ENCODE results near the gene LTV1.
"Not testable (repeated sequence)": the region's sequence is repeated elsewhere in the genome, so short reads cannot be mapped to it uniquely, and the experiment has no call there.

LTV1 gene

DNA sequence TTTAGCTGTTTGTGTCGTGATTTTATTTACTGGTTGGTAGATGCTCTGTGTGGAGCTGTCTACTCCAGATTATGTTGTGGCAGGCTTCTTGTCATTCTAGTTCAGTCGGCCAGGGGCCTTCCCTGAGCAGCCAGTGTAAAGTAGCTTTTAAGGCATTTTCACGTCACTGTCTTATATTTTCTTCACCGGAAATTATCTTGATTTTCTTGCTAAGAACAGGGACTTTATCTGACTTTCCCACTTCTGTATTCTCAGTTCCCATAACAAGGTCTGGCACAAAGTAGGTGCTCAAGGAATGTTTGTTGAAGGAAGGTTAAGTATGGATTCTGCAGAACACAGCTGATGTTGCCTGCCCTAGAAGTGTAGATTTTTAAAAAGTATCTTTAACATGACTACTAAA lies 868 bp downstream of the LTV1 start:
- DNase-seq: no peak

DNA sequence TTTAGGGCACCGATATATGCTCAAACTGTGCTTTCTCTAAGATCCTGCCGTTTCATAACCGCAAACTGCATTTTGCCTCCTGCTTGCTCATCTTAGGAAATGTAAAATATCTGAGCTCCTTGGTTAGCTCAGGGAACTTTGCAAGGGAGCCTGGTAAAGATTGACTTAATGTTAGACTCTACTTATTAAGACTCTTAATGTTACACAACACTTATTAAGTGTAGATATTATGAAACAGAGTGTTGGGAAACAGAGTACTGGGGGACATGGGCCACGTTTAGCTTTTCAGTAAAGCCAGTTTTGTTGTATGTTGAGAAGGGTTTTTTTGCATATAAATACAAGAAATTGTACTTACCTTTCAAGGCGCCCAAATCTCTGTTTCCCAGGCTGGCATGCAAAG lies 1.9 kb downstream of the LTV1 start:
- DNase-seq: no peak

DNA sequence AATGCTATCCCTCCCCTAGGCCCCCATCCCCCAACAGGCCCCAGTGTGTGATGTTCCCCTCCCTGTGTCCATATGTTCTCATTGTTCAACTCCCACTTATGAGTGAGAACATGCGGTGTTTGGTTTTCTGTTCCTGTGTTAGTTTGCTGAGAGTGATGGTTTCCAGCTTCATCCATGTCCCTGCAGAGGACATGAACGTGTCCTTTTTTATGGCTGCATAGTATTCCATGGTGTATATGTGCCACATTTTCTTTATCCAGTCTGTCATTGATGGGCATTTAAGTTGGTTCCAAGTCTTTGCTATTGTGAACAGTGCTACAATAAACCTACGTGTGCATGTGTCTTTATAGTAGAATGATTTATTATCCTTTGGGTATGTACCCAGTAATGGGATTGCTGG lies 8.6 kb downstream of the LTV1 start:
- not testable (repeated sequence) for DNase-seq

DNA sequence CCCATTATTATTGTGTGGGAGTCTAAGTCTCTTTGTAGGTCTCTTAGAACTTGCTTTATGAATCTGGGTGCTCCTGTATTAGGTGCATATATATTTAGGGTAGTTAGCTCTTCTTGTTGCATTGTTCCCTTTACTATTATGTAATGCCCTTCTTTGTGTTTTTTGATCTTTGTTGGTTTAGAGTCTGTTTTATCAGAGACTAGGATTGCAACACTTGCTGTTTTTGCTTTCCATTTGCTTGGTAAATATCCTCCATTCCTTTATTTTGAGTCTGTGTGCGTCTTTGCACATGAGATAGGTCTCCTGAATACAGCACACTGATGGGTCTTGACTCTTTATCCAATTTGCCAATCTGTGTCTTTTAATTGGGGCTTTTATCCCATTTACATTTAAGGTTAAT lies 11.9 kb downstream of the LTV1 start:
- DNase-seq: not testable (repeated sequence)

DNA sequence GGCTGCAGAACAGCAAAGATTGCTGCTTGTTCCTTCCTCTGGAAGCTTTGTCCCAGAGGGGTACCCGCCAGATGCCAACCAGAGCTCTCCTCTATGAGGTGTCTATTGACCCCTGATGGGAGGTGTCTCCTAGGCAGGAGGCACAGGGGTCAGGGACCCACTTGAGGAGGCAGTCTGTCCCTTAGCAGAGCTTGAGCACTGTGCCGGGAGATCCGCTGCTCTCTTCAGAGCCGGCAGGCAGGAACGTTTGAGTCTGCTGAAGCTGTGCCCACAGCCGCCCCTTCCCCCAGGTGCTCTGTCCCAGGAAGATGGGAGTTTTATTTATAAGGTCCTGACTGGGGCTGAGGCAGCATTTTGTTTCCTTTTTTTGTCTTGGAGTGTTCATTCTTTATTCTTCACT lies 13.6 kb downstream of the LTV1 start:
- DNase-seq: not testable (repeated sequence)

DNA sequence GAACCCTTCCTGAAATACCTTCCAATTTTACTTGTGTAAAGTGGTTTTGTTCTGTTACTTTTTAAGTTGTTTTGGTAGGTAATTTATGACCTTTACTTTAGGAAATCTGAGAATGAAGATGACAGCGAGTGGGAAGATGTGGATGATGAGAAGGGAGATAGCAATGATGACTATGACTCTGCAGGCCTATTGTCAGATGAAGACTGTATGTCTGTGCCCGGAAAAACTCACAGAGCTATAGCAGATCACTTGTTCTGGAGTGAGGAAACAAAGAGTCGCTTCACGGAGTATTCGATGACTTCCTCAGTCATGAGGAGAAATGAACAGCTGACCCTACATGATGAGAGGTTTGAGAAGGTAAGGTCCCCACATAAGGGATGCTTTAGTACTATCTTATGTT lies 14.5 kb downstream of the LTV1 start:
- no peak for DNase-seq

DNA sequence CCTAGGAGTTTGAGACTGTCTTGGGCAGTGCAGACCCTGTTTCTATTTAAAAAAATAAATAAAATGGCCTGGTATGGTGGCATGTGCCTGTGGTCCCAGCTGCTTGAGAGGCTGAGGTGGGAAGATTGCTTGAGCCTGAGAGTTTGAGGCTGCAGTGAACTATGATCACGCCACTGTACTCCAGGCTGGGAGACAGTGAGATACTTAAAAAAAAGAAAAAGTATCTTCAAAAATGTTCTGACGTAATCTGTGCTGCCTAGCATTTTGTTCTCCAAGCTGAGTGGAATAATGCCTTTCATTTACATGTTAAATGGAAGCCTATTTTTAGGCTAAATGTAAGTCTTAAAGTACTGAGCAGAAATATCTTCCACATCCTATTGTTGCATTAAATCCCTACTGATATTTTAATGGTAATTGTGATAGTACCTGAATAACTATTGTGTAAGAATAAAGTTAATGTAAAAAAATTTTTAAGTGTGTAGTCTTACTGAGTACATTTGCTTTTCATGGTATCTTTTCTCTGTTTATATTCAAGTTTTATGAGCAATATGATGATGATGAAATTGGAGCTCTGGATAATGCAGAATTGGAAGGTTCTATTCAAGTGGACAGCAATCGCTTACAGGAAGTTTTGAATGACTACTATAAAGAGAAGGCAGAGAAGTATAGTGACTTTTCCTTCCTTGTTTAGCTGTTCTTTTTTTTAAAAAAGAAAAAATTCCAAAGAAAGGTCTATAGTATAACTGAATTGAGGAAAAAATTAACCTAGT lies 16.9 kb downstream of the LTV1 start:
- DNase-seq: no peak

DNA sequence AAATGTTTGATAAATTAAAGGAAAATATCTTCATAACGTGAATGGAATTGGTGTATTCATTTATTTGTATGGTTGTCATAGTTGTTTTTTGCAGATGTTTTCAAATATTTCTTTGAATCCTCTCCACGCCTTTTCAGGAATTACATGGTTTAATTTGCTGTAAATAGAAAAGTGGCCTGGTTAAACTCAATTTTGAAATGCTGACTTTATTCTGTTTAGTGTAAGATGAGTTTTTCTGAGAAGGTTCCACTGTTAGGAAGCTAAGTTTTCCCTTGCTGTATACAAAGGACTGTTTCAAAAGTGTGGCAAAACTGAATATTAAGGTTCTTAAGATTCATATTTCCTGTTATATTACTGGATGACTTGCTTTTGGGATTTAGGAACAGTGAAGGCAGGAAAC lies 20.6 kb downstream of the LTV1 start:
- DNase-seq: no peak

DNA sequence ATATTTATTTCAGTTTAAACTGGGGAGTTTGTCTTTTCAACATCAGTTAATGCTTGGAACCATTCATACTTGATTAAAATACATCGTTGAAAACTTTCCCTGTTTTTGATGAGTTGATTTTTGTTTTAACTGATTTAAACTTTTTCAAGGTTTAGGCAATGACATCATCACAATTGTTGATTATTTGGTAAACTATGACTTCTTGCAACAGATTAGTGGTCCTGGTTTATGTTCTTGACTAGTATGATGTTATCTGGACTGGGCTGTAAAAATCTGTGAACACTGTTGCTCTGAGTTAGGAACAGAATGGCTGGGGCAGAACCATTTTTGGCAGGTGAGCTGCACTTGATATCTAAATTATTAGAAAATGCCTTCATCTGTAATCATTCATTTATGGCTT lies 21.1 kb downstream of the LTV1 start, which contains the start of gene ZC2HC1B:
Gene ZC2HC1B (plus strand): TSS at position 241 of the 400 bp plus-strand sequence. CDS start 66 bp downstream, at position 307.
- DNase-seq: no peak

DNA sequence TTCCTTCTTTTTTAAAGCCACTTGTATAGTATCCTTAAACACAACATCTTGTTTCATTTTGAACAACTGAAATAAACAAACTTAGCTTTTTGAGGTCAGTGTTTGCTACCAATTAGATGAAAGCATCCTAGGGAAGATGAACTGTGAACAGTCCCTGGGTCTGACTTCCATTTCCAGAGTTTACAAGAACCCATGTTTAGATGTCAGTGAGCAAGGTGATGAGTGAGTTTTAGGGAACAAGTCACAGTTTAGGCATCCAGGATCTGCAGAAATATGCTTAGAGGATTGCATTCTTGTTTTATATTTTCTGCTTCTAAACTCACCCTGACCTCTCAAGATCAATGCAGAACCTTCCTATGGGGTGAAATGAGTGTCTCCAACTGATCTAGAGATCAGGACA lies 24.1 kb downstream of the LTV1 start:
- DNase-seq: no peak

DNA sequence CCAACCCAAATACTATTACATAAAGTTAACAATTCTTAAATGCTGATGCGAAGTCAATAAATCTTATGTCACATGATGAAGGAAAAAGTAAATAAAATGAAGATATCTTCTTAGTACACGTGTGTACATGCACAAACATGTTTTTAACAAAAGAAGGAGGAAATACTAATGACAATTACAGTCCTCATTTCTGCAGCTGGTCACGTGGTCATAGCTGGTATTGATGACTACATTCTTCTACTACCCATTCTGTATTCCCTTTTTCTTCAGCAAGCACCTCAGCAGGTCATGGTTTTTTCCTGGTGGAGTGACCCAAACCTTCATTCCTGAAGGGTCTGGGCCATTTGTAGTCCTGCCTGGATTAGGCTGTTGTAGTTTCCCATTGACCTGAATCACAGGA lies 25.7 kb downstream of the LTV1 start:
- DNase-seq: not testable (repeated sequence)

DNA sequence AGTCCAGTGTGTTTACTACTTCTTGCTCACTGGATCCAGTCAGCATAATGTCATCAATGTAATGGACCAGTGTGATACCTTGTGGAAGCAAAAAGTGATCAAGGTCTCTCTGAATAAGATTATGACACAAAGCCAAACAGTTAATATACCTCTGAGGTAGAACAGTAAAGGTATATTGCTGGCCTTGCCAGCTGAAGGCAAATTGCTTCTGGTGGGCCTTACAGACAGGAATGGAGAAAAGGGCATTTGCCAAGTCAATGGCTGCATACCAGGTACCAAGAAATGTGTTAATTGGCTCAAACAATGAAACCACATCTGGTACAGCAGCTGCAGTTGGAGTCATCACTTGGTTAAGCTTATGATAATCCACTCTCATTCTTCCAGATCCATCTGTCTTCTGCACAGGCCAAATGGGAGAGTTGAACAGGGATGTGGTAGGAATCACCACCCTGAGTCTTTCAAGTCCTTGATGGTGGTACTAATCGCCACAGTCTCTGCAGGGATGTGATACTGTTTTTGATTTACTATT lies 28.1 kb downstream of the LTV1 start:
- DNase-seq: not testable (repeated sequence)

DNA sequence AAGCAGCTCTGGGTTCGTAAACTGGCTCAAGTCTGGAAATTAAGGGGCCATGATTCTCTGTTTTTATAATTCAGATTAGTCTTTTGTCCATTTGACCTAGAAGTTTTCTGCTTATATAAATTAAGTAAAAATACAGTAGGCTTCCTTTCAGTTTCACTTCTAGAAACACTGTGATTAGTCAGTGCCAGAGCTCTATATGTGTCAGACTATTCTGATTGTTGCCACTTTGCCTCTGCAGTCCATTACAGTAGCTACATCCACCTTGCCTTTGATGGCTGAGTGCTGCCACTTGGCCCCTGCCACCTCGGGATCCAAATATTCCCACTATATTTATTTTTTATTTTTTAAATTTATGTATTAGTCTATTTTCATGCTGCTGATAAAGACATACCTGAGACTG lies 29.1 kb downstream of the LTV1 start:
- DNase-seq: no peak

DNA sequence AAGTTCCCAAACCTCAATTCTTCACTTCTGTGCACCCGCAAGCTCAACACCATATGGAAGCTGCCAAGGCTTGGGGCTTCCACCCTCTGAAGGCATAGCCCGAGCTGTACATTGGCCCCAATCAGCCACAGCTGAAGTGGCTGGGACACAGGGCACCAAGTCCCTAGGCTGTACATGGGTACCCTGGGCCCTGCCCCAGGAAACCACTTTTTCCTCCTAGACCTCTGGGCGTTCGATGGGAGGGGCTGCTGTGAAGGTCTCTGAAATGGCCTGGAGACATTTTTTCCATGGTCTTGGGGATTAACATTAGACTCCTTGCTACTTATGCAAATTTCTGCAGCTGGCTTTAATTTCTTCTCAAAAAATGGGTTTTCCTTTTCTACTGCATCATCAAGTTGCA lies 30.5 kb downstream of the LTV1 start:
- DNase-seq: not testable (repeated sequence)

DNA sequence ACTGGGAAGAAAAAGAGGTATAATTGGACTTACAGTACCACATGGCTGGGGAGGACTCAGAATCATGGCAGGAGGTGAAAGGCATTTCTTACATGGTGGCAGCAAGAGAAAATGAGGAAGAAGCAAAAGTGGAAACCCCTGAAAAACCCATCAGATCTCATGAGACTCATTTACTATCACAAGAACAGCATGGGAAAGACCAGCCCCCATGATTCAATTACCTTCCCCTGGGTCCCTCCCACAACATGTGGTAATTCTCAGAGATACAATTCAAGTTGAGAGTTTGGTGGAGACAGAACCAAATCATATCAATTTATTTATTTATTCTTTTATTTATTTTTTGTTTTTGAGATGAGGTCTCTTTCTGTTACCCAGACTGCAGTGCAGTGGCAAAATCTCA lies 31.4 kb downstream of the LTV1 start:
- DNase-seq: not testable (repeated sequence)

DNA sequence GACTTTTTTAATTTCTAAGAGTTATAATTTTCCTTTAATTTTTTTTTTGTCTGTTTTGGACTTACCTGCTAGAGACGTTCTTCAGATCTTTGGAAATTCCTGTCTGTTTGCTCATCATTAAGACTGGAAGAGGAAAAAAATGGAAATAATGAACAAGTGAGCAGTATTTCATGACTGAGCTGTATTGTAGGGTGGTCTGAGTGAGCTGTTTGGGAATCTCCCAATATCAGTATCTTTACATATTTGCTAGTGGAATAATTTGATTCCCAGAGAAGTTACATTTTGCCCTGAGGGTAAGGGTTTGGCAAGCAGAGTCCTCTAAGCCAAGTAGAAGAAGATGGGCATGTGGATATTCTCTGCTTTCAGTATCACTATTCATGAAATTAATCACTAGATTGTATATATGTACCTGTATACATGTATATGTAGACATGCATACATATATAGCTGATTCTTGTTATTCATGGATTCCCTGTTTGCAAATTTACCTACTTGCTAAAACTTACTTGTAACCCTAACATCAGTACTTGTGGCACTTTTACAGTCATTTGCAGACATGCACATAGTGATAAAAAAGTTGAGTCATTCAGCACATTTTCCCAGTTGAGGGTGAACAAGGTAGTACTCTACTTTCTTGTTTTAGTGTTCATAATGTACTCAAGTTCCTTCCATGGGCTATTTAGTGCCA lies 34.6 kb downstream of the LTV1 start:
- DNase-seq: no peak

DNA sequence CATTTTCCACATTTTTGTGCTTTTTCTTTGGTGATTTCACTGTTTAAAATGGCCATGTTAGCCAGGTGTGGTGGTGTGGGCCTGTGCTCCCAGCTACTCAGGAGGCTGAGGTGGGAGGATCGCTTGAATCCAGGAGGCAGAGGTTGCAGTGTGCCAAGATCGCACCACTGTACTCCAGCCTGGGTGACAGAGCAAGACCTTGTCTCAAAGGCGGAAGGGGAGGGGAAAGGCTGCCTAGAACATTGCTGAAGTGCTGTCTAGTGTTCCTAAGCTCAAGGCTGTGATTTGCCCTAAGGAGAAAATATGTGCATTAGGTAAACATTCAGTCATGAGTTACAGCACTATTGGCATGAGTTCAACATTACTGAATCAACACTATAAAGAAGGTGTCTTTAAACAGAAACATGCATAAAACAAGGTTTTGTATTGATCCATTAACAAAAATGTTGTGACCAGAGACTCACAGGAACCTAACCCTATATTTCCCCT lies 35.2 kb downstream of the LTV1 start:
- no peak for DNase-seq

DNA sequence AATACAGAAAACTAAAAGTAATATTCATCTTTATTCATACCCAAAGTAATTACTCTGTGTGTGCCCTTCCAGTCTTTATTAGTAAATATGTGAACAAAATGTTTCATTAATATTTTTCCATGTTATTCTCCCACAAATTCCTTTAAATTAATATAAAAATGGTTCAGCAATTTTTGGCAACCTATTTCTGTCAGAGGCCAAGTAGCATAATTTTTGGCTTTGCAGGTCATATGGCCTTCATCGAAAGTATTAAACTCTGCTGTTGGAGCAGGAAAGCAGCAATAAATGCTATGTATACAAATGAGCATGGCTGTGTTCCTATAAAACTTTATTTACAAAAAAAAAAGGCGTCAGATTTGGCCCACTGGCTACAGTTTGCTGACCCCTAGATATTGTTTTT lies 37.3 kb downstream of the LTV1 start:
- no peak for DNase-seq

DNA sequence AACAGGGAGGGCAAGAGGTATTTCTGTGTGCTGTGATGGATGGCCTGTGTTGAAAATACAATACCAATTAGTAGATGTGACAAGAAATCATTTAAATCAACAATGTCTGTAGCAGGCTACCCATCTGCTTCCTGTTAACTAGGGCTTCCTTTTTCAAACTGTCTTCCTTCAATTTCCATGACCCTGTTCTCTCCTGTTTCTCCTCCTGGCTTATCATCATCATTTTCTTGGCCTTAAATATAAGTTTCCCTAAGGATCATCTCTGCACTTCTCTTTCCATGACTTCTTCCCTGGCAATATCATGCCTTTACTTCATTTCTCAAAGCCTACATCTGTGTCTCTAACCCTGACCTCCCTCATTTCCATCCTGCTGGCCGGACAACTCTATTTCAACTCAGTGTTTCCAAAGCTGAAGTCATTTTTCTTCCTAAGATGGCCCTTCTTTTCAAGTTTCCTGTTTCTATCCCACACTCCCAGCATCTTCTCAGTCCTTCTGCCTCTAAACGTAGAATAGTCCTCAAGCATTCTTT lies 39.3 kb downstream of the LTV1 start:
- no peak for DNase-seq

DNA sequence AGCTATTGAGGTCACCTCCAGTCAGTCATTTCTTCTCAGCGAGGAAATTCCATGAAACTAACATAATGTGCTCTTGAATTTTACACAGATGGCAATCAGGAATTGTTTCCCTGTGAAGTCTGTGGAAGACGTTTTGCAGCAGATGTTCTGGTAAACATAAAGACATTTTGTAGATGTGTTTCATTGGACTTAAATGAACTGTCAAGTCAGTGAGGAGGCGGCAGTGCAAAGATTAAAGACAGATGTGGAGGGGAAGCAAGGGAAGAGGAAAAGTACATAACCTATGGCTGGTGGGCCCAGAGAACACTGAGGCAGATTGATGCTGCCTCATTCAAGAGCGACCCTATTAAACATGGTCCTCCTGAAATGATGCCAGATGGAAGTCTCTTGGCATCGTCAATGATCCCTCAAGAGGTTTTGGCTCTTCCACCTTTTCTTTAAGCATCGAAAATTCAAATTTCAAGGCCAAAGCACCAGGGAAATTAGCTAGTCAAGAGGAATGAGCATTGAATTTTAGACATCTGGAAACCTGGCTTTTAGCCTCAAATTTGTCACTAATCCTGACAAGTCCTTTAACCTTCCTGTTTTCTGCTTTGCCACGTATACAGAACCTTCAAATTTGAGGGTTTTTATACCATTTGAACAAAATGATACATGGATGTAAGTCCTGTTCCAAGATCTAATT lies 41.2 kb downstream of the LTV1 start:
- DNase-seq: no peak

DNA sequence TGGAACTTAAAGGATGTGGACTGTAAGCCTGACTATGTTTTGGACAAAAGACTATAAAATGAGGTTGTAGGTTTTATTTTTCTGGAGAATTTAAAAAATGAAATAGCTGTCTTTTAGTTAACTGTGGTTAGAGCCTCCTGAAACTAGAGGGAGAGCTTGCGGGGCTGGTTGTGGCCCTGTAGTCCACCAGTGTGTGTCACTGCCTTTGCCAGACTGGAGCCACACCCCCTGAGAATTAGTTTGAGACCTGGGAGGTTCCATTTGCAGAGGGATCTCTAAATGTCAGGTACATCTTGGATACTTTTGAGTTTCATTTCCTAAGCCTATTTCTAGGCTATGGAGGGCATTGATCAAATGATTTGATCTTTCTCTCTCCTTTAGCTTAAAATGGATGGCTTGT lies 42.0 kb downstream of the LTV1 start:
- DNase-seq: no peak

DNA sequence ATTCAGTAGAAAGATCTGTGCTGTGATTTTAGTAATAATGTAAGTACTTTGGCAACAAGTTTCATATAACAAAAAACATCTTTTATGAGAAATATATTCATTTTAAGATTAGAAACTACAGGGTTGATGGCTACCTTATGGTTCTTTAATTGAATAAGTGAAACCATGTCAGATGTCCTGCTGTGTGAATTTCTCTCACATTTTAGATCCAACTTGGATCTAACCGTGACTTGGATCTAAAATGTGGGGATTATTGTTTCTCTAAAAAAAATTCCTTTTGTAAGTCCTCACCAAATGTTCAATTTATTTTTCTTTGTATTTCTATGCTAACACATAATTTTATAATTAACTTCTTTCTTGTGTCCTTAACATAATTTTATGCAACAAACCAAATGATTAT lies 51.5 kb downstream of the LTV1 start:
- DNase-seq: no peak

Data from activated CD4-positive, alpha-beta T cell treated with anti-CD3 and anti-CD28 coated beads for 48 hours (primary cell).